Stimulated activated naive CD8-positive, alpha-beta T cell treated with anti-CD3 and anti-CD28 coated beads, Interleukin-15, Interleukin-2, amounts not matched to agents 100 ng/mL and 50 ng/mL, for 24 hours (primary cell): Measurements from ENCODE around the gene FBN2.
"Not testable (repeated sequence)": the region's sequence is repeated elsewhere in the genome, so short reads cannot be mapped to it uniquely, and the experiment has no call there.

Experiments used
- H3K27ac Mint-ChIP-seq: one replicate; pipeline ENCODE4 v1.8.0; 2021; ENCODE audit warnings: mild to moderate bottlenecking, mixed read lengths
- H3K27me3 Mint-ChIP-seq: one replicate; pipeline ENCODE4 v1.8.0; 2021; ENCODE audit warnings: mixed read lengths
- H3K36me3 Mint-ChIP-seq: one replicate; pipeline ENCODE4 v1.8.0; 2021; ENCODE audit warnings: low read depth, mixed read lengths
- H3K4me1 Mint-ChIP-seq: one replicate; pipeline ENCODE4 v1.8.0; 2021; ENCODE audit warnings: low read depth, mixed read lengths
- H3K4me3 Mint-ChIP-seq: one replicate; pipeline ENCODE4 v1.8.0; 2021; ENCODE audit warnings: mild to moderate bottlenecking, mixed read lengths
- H3K9me3 Mint-ChIP-seq: one replicate; pipeline ENCODE4 v1.8.0; 2021; ENCODE audit warnings: mixed read lengths

Gene FBN2

GRCh38 chr5:128405159-128405558 lies 132.9 kb downstream of the FBN2 start:
- H3K4me1 Mint-ChIP-seq, result no peaks in the 10 kb centered on the region
- no peak overlapping the region for H3K4me3 Mint-ChIP-seq
- no peaks in the 10 kb centered on the region for H3K36me3 Mint-ChIP-seq
- H3K27ac Mint-ChIP-seq, result no peak overlapping the region
- H3K9me3 Mint-ChIP-seq, result peaks cover 4% of the 10 kb centered on the region
- no peaks in the 10 kb centered on the region for H3K27me3 Mint-ChIP-seq

GRCh38 chr5:128403333-128403732 lies 134.7 kb downstream of the FBN2 start:
- H3K27me3 Mint-ChIP-seq, result no peaks in the 10 kb centered on the region
- no peak overlapping the region for H3K4me3 Mint-ChIP-seq
- H3K9me3 Mint-ChIP-seq, result peaks cover 4% of the 10 kb centered on the region
- H3K4me1 Mint-ChIP-seq, result no peaks in the 10 kb centered on the region
- H3K27ac Mint-ChIP-seq, result no peak overlapping the region
- H3K36me3 Mint-ChIP-seq, result no peaks in the 10 kb centered on the region

GRCh38 chr5:128402506-128402905 lies 135.5 kb downstream of the FBN2 start:
- Mint-ChIP-seq H3K4me1 (no peaks in the 10 kb centered on the region), H3K36me3 (no peaks in the 10 kb centered on the region), H3K27me3 (no peaks in the 10 kb centered on the region), H3K9me3 (peaks cover 4% of the 10 kb centered on the region), H3K27ac (no peak overlapping the region), H3K4me3 (no peak overlapping the region)

GRCh38 chr5:128400766-128401165 lies 137.3 kb downstream of the FBN2 start:
- H3K4me3 Mint-ChIP-seq, H3K4me1 Mint-ChIP-seq, H3K27ac Mint-ChIP-seq, H3K36me3 Mint-ChIP-seq, H3K27me3 Mint-ChIP-seq, H3K9me3 Mint-ChIP-seq: not testable (repeated sequence)

GRCh38 chr5:128399111-128399510 lies 138.9 kb downstream of the FBN2 start:
- Mint-ChIP-seq H3K36me3 (no peaks in the 10 kb centered on the region), H3K4me1 (no peaks in the 10 kb centered on the region), H3K9me3 (peaks cover 4% of the 10 kb centered on the region), H3K27ac (no peak overlapping the region), H3K4me3 (no peak overlapping the region), H3K27me3 (no peaks in the 10 kb centered on the region)

- Mint-ChIP-seq H3K4me1 (no peaks in the 10 kb centered on the region), H3K27ac (no peak overlapping the region), H3K36me3 (no peaks in the 10 kb centered on the region), H3K27me3 (no peaks in the 10 kb centered on the region), H3K4me3 (no peak overlapping the region), H3K9me3 (peaks cover 4% of the 10 kb centered on the region)
Observed at GRCh38 chr5:128397876-128398275, 140.2 kb downstream of the FBN2 start.

GRCh38 chr5:128395073-128395472 lies 143.0 kb downstream of the FBN2 start:
- Mint-ChIP-seq H3K9me3 (no peaks in the 10 kb centered on the region), H3K36me3 (no peaks in the 10 kb centered on the region), H3K4me3 (no peak overlapping the region), H3K4me1 (no peaks in the 10 kb centered on the region), H3K27me3 (no peaks in the 10 kb centered on the region), H3K27ac (no peak overlapping the region)

- Mint-ChIP-seq H3K27ac (no peak overlapping the region), H3K9me3 (peaks cover 7% of the 10 kb centered on the region), H3K4me1 (no peaks in the 10 kb centered on the region), H3K27me3 (no peaks in the 10 kb centered on the region), H3K36me3 (no peaks in the 10 kb centered on the region), H3K4me3 (no peak overlapping the region)
Observed at GRCh38 chr5:128384068-128384467, 154.0 kb downstream of the FBN2 start.

GRCh38 chr5:128380337-128380736 lies 157.7 kb downstream of the FBN2 start:
- Mint-ChIP-seq H3K4me1 (no peaks in the 10 kb centered on the region), H3K27me3 (no peaks in the 10 kb centered on the region), H3K4me3 (no peak overlapping the region), H3K27ac (no peak overlapping the region), H3K36me3 (no peaks in the 10 kb centered on the region), H3K9me3 (no peaks in the 10 kb centered on the region)

GRCh38 chr5:128378632-128379031 lies 159.4 kb downstream of the FBN2 start:
- Mint-ChIP-seq H3K27me3 (no peaks in the 10 kb centered on the region), H3K27ac (no peak overlapping the region), H3K4me3 (no peak overlapping the region), H3K36me3 (no peaks in the 10 kb centered on the region), H3K9me3 (no peaks in the 10 kb centered on the region), H3K4me1 (no peaks in the 10 kb centered on the region)

GRCh38 chr5:128378196-128378595 lies 159.8 kb downstream of the FBN2 start:
- Mint-ChIP-seq H3K9me3 (no peaks in the 10 kb centered on the region), H3K4me3 (no peak overlapping the region), H3K27me3 (no peaks in the 10 kb centered on the region), H3K27ac (no peak overlapping the region), H3K36me3 (no peaks in the 10 kb centered on the region), H3K4me1 (no peaks in the 10 kb centered on the region)

GRCh38 chr5:128376577-128376976 lies 161.5 kb downstream of the FBN2 start:
- Mint-ChIP-seq H3K36me3 (no peaks in the 10 kb centered on the region), H3K4me3 (no peak overlapping the region), H3K4me1 (no peaks in the 10 kb centered on the region), H3K27me3 (no peaks in the 10 kb centered on the region), H3K27ac (no peak overlapping the region), H3K9me3 (no peaks in the 10 kb centered on the region)

GRCh38 chr5:128366147-128366546 lies 171.9 kb downstream of the FBN2 start:
- Mint-ChIP-seq H3K4me1 (no peaks in the 10 kb centered on the region), H3K36me3 (no peaks in the 10 kb centered on the region), H3K27me3 (no peaks in the 10 kb centered on the region), H3K9me3 (no peaks in the 10 kb centered on the region), H3K4me3 (no peak overlapping the region), H3K27ac (no peak overlapping the region)

GRCh38 chr5:128362370-128362769 lies 175.7 kb downstream of the FBN2 start:
- no peaks in the 10 kb centered on the region for H3K4me1 Mint-ChIP-seq
- H3K36me3 Mint-ChIP-seq, result no peaks in the 10 kb centered on the region
- no peak overlapping the region for H3K27ac Mint-ChIP-seq
- no peaks in the 10 kb centered on the region for H3K27me3 Mint-ChIP-seq
- no peaks in the 10 kb centered on the region for H3K9me3 Mint-ChIP-seq
- no peak overlapping the region for H3K4me3 Mint-ChIP-seq

- Mint-ChIP-seq H3K27ac (no peak overlapping the region), H3K4me1 (no peaks in the 10 kb centered on the region), H3K27me3 (no peaks in the 10 kb centered on the region), H3K9me3 (no peaks in the 10 kb centered on the region), H3K4me3 (no peak overlapping the region), H3K36me3 (no peaks in the 10 kb centered on the region)
Observed at GRCh38 chr5:128358826-128359225, 179.2 kb downstream of the FBN2 start.

GRCh38 chr5:128357226-128357625 lies 180.8 kb downstream of the FBN2 start:
- no peak overlapping the region for H3K27ac Mint-ChIP-seq
- no peaks in the 10 kb centered on the region for H3K9me3 Mint-ChIP-seq
- H3K4me3 Mint-ChIP-seq, result no peak overlapping the region
- no peaks in the 10 kb centered on the region for H3K36me3 Mint-ChIP-seq
- no peaks in the 10 kb centered on the region for H3K27me3 Mint-ChIP-seq
- no peaks in the 10 kb centered on the region for H3K4me1 Mint-ChIP-seq

- H3K4me3 Mint-ChIP-seq, result no peak overlapping the region
- H3K27me3 Mint-ChIP-seq, result no peaks in the 10 kb centered on the region
- H3K4me1 Mint-ChIP-seq, result no peaks in the 10 kb centered on the region
- no peaks in the 10 kb centered on the region for H3K9me3 Mint-ChIP-seq
- no peak overlapping the region for H3K27ac Mint-ChIP-seq
- H3K36me3 Mint-ChIP-seq, result no peaks in the 10 kb centered on the region
Observed at GRCh38 chr5:128355961-128356360, 182.1 kb downstream of the FBN2 start.
